ENCODE results near the gene THADA. TPM values are rescaled to one million over a fixed set of nuclear protein-coding genes. Genes with fewer than 3 reads are reported as not detected.
A peak's percentile ranks its signal among the peaks of the same experiment; 100 is the strongest.

The THADA gene
- total and polyA plus RNA-seq, 10 donors = 14.2 to 51.3 (median 40.0) TPM

DNA sequence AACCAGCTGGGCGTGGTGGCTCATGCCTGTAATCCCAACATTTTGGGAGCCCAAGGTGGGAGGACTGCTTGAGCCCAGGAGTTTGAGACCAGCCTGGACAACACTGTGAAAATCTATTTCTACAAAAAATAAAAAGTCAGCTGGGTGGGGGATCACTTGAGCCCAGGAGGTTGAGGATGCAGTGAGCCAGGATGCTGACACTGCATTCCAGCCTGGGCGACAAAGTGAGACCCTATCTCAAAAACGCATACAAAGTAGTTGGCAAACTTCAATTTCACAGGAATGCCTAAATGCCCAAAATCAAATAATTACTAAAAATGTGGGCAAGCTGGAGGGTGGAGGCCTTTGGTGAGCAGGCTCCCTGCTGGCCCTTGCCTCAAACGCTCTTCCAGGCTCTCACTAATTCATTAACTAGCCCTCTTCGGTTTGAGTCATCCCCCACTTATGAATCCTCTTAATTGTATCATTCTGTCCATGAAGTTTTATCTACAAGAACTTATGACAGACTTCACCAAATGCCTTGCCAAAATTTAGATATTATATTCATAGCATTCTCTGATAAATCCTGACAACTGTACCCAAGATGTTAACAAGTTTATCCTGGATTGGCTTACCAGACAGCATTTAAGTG is 300.8 kb downstream of the THADA start:
- Histone ChIP-seq H3K4me1 (peaks cover 0 to 32% (median 8%) of the 10 kb centered on the region in 6 donors), H3K27ac (peak overlapping the region in 2 of 8 donors; percentile 56 to 63), H3K9me3 (no peaks in the 10 kb centered on the region), H3K36me3 (peaks cover 0 to 32% (median 8%) of the 10 kb centered on the region in 6 donors), H3K4me3 (no peak overlapping the region), H3K27me3 (replicated peaks in 1 of 7) (no peaks in the 10 kb centered on the region)
- no peak for DNase-seq
- 80 to 99% (median 87%) methylated on average over 5 of the region's 5 CpGs for WGBS, 5 donors
- TF ChIP-seq, protein P1, sequence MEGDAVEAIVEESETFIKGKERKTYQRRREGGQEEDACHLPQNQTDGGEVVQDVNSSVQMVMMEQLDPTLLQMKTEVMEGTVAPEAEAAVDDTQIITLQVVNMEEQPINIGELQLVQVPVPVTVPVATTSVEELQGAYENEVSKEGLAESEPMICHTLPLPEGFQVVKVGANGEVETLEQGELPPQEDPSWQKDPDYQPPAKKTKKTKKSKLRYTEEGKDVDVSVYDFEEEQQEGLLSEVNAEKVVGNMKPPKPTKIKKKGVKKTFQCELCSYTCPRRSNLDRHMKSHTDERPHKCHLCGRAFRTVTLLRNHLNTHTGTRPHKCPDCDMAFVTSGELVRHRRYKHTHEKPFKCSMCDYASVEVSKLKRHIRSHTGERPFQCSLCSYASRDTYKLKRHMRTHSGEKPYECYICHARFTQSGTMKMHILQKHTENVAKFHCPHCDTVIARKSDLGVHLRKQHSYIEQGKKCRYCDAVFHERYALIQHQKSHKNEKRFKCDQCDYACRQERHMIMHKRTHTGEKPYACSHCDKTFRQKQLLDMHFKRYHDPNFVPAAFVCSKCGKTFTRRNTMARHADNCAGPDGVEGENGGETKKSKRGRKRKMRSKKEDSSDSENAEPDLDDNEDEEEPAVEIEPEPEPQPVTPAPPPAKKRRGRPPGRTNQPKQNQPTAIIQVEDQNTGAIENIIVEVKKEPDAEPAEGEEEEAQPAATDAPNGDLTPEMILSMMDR (IDR thresholded peaks at IDR 0.05 in 8 of 11, conservative IDR thresholded peaks at IDR 0.05 in 3 of 11) = no peak
- no peak for TF ChIP-seq POLR2AphosphoS5 (IDR thresholded peaks at IDR 0.05)
- no peak for TF ChIP-seq POLR2A (IDR thresholded peaks at IDR 0.05)
- intact Hi-C loops (cut with DNase I; ENCODE audit: low total_unique reads) = no loop called here

DNA sequence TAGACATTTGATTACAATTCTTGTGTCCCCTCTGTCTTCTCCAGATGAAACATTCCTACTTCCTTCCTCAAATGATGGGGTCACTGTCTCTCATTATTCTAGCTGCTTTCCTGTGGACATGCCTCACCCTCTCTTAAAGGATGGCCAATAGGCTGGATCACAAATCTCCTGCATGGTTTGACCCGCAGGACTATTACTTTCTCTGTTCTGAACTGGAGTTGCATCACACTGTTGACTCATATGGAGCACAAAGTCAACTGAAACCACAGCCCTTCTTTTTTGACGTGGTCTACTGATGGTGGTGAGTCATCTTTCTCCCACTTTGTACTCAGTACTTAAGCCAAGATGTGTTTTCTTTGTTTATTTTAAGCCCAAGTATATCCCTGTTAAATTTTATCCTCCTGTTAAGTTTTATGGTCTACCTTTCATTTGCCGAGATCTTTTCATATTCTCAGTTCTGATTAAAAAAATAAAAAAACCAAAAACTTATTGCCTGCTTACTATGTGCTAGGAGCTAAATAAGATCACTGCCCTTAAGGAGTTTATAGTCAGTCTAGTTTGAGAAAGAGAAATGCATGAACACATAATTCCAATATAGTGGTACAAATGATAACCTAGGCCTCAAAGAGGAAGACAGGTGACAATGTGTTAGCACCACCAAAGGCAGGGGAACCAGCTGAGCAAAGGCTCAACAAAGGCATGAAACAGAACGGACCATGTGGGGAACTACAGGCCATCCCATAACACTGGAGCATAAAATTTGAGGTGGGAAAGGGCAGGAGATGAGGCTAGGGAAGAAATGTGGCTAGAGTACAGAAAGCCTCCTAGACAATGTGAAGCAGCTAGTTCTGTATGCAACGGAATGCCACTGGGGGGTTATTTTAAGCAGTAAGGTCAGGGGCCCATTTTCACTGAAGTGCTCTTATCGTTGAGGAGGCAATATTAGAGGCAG is 301.8 kb downstream of the THADA start:
- Histone ChIP-seq H3K27ac (peak overlapping the region in 7 of 8 donors; percentile 2 to 63 (median 54)), H3K36me3 (peaks cover 0 to 41% (median 8%) of the 10 kb centered on the region in 6 donors), H3K4me1 (peaks cover 0 to 33% (median 8%) of the 10 kb centered on the region in 6 donors), H3K9me3 (no peaks in the 10 kb centered on the region), H3K27me3 (replicated peaks in 1 of 7) (no peaks in the 10 kb centered on the region), H3K4me3 (no peak overlapping the region)
- no peak for DNase-seq
- WGBS, 5 donors = 51 to 64% (median 54%) methylated on average over 6 of the region's 6 CpGs
- no peak for TF ChIP-seq POLR2A (IDR thresholded peaks at IDR 0.05)
- TF ChIP-seq POLR2AphosphoS5 (IDR thresholded peaks at IDR 0.05) = peak in 1 of 3 donors; percentile 33
- intact Hi-C loops (cut with DNase I; ENCODE audit: low total_unique reads) = no loop called here

DNA sequence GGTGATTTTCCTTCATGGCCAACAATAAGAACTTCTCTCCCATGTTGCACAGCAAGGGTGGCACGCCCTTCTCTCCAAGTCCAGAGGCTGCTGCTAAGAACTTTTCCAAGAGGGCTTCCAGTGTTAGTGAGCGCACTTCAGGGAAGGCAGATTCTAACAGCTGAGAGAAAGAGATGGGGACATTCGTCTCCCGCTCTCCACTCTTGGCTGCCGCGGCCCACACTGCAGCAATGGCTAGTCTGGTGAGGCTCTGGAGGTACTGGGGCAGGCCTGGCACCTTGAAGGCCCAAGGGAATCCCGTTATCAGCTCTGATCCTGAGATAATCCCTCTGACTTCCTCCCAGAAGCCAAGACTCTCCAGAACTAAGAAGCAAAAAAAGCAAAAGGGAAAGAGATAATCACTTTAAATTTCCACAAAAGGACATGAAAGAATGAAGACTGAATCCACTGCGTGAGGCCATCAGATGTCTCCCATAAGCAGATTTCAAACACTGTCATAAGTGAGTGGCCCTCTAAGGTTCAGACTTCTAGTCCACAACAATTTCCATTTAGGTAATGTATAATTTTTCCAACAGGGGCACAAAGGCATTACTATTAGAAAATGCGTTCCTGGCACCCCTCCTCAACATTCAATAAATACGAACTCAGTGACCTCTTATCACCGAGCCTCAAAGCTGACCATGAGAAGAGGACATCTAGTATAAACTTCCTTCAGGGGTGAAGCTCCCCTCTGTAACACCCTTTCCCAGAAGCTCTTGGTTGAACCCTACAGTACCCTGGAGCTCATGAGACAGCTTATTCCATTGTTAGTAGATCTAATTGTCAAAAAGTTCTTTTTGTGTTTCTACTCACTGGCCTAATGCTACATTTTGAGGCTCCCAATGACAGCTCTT is 302.7 kb downstream of the THADA start:
- peak overlapping the region in 7 of 8 donors; percentile 2 to 63 (median 53) for H3K27ac ChIP-seq
- H3K9me3 ChIP-seq = no peaks in the 10 kb centered on the region
- intact Hi-C loops (cut with DNase I; ENCODE audit: low total_unique reads) = no loop called here
- H3K27me3 ChIP-seq (replicated peaks in 1 of 7) = no peaks in the 10 kb centered on the region
- 90 to 92% (median 90%) methylated on average over 11 of the region's 11 CpGs for WGBS, 5 donors
- H3K4me3 ChIP-seq = no peak overlapping the region
- H3K36me3 ChIP-seq = peaks cover 0 to 50% (median 8%) of the 10 kb centered on the region in 6 donors
- no peak for DNase-seq
- TF ChIP-seq POLR2A (IDR thresholded peaks at IDR 0.05) (no peak), POLR2AphosphoS5 (IDR thresholded peaks at IDR 0.05) (no peak)
- TF ChIP-seq, protein P1 (IDR thresholded peaks at IDR 0.05 in 8 of 11, conservative IDR thresholded peaks at IDR 0.05 in 3 of 11) = no peak
- H3K4me1 ChIP-seq = peaks cover 0 to 37% (median 9%) of the 10 kb centered on the region in 6 donors

DNA sequence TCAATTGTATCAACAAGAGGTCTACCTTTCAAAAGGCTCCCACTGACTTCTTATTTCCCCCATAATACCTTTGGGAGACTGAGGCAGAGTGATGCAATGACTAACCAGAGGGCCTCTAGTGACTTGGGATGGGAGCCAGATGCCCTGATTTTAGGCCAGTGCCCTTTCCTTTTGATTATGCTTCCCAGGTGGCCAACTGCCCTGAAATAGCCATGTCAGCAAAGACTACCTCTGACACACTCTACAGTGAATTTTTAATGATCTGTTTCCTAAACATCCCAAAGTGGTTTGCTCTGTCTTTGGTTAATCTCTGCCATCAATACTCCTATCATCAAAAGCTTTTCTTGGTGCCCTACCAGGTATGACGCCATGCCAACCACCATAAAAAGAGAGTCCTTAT is 303.5 kb downstream of the THADA start:
- Histone ChIP-seq H3K9me3 (no peaks in the 10 kb centered on the region), H3K4me3 (no peak overlapping the region), H3K27ac (peak overlapping the region in 1 of 8 donors; percentile 63), H3K4me1 (peaks cover 0 to 37% (median 9%) of the 10 kb centered on the region in 6 donors), H3K36me3 (peaks cover 0 to 58% (median 11%) of the 10 kb centered on the region in 6 donors), H3K27me3 (replicated peaks in 1 of 7) (no peaks in the 10 kb centered on the region)
- DNase-seq = no peak
- TF ChIP-seq POLR2AphosphoS5 (IDR thresholded peaks at IDR 0.05) (no peak), POLR2A (IDR thresholded peaks at IDR 0.05) (no peak)
- TF ChIP-seq, protein P1 (IDR thresholded peaks at IDR 0.05 in 8 of 11, conservative IDR thresholded peaks at IDR 0.05 in 3 of 11) = no peak
- WGBS, 5 donors = 97 to 100% (median 100%) methylated on average over 1 of the region's 1 CpG
- intact Hi-C loops (cut with DNase I; ENCODE audit: low total_unique reads) = no loop called here
